Nephron progenitor cell (in vitro differentiated cells): ENCODE data around the gene MFNG.
A peak's percentile ranks its signal among the peaks of the same experiment; 100 is the strongest.

Experiments
- DNase-seq: peaks from one replicate; pipeline ENCODE4 v3.0.0; 2021
- H3K27ac Mint-ChIP-seq: 2 replicates; pipeline ENCODE4 v1.8.0; 2021; ENCODE audit warnings: mild to moderate bottlenecking, moderate library complexity, mixed read lengths
- H3K27me3 Mint-ChIP-seq: 2 replicates; pipeline ENCODE4 v1.8.0; 2021; ENCODE audit warnings: mild to moderate bottlenecking, low read depth, mixed read lengths; ENCODE audit not compliant: poor library complexity
- H3K36me3 Mint-ChIP-seq: 2 replicates; pipeline ENCODE4 v1.8.0; 2021; ENCODE audit warnings: low read depth, mixed read lengths
- H3K4me1 Mint-ChIP-seq: 2 replicates; pipeline ENCODE4 v1.8.0; 2021; ENCODE audit warnings: mixed read lengths
- H3K4me3 Mint-ChIP-seq: 2 replicates; pipeline ENCODE4 v1.8.0; 2021; ENCODE audit warnings: mild to moderate bottlenecking, moderate library complexity, mixed read lengths
- H3K9me3 Mint-ChIP-seq: 2 replicates; pipeline ENCODE4 v1.8.0; 2021; ENCODE audit warnings: mild to moderate bottlenecking, moderate library complexity, mixed read lengths
- TF ChIP-seq, protein P1 (sequence below): fragments of 200-600 bp; sonication (generic); IDR thresholded peaks from 2 replicates; pipeline ENCODE4 v1.5.0; 2021; ENCODE audit warnings: antibody characterized with exemption

Gene MFNG

DNA sequence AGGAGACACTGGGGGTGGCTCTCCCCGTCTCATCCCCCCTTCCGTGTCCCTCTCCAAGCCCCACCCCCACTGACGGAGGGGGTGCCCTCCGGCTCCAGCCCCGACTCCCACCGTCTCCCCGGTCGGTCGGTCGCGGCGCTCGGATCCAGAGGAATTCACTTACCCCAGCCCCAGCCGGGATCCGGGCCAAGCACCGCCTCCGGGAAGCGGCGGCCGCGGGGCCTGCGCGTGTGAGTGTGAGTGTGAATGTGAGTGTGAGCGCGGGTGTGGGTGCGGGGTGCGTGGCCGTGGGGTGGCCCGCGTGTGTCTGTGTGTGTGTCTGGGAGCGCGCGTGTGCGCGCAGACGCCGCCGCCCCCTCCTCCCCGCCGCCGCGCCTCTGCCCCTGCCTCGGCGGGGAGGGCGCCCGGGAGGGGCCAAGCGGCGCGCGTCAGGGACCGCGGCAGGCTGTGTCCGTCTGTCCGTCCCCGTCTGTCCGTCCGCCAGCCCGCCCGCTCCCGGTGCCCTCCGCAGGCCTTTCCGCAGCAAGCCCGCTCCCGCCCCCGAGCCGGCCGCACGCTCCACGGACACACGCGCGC lies 59.0 kb downstream of the MFNG start, which contains the start of gene ELFN2:
ELFN2 (minus strand) TSS at position 345 of the 576 bp plus-strand sequence. CDS start 51,945 bp downstream, outside the sequence.
- Mint-ChIP-seq H3K27me3 (peaks cover 86% of the 10 kb centered on the region), H3K4me1 (peaks cover 17% of the 10 kb centered on the region), H3K27ac (no peak within 1 kb of the TSS), H3K36me3 (no peaks in the 10 kb centered on the region), H3K9me3 (peaks cover 4% of the 10 kb centered on the region), H3K4me3 (peak within 1 kb of the TSS; percentile 61)
- DNase-seq: peak; percentile 59
- TF ChIP-seq, protein P1, sequence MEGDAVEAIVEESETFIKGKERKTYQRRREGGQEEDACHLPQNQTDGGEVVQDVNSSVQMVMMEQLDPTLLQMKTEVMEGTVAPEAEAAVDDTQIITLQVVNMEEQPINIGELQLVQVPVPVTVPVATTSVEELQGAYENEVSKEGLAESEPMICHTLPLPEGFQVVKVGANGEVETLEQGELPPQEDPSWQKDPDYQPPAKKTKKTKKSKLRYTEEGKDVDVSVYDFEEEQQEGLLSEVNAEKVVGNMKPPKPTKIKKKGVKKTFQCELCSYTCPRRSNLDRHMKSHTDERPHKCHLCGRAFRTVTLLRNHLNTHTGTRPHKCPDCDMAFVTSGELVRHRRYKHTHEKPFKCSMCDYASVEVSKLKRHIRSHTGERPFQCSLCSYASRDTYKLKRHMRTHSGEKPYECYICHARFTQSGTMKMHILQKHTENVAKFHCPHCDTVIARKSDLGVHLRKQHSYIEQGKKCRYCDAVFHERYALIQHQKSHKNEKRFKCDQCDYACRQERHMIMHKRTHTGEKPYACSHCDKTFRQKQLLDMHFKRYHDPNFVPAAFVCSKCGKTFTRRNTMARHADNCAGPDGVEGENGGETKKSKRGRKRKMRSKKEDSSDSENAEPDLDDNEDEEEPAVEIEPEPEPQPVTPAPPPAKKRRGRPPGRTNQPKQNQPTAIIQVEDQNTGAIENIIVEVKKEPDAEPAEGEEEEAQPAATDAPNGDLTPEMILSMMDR: no peak

DNA sequence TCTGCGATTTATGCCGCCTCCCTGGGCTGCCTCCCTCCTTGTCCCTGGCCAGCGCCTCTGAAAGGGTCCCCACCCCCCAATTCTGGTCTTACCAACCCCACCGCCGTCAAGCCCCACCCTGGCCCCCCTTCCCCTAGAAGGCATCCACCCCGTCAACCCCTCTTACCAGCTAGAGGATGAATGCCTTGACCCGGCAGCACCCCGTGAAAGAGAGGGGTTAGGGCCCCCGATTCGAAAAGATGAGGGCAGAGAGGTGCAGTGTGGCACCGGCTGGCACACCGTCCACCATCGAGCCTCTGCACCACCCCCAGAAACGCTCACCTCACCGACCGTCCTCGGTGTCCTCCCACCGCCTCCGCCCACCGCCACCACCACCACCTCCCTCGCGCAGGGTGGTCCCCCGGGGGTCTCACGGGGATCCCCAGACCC lies 59.5 kb downstream of the MFNG start:
- H3K27me3 Mint-ChIP-seq: peaks cover 91% of the 10 kb centered on the region

DNA sequence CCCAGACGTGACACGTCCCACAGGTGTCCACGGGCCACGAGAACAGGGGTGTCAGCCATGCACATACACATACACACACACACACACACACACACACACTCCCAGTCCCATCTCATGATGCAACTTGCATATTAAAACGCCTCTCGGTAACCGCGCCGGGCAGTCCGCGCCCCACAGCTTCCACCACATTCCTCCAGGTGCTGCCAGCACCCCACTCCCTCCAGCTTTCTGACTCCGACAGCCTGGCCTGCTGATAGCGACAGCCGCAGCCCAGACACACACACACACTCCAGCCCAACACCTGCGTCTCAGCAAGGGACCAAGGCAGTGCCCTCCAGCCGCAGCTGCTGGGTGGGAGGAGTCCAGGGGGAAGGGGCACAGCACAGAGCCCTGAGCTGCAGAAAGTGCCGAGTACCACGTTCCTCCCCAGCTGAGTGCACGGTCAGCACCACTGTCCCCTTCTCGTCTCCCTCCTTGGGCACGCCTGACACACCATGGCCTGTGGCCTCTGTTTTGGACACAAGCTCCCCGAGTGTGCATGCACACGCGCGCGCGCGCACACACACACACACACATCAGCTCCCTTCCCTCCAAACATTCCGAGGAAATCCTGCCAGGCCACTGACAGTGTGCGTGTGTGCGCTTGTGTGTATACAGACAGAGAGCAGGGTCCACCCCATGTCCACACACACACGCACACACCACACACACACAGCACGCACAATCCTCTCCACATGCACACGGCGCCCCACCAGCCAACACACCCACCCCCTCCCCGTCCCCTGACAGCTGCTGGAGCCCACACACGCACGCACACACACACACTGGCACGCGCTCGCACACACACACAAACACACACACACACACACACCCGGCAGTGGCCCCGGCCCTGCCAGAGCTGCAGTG lies 60.1 kb downstream of the MFNG start:
- H3K4me3 Mint-ChIP-seq: peak overlapping the region; percentile 61
- peak; percentile 32 for DNase-seq
- no peaks in the 10 kb centered on the region for H3K36me3 Mint-ChIP-seq
- no peak overlapping the region for H3K27ac Mint-ChIP-seq
- no peaks in the 10 kb centered on the region for H3K9me3 Mint-ChIP-seq
- TF ChIP-seq, protein P1: no peak
- H3K4me1 Mint-ChIP-seq: peaks cover 10% of the 10 kb centered on the region
- peaks cover 98% of the 10 kb centered on the region for H3K27me3 Mint-ChIP-seq

More for the DNA sequence above, 59.5 kb downstream of the MFNG start:
- no peak overlapping the region for H3K27ac Mint-ChIP-seq
- H3K4me1 Mint-ChIP-seq: peaks cover 12% of the 10 kb centered on the region
- no peaks in the 10 kb centered on the region for H3K36me3 Mint-ChIP-seq
- H3K4me3 Mint-ChIP-seq: peak overlapping the region; percentile 61
- TF ChIP-seq, protein P1: no peak
- H3K9me3 Mint-ChIP-seq: no peaks in the 10 kb centered on the region
- no peak for DNase-seq

DNA sequence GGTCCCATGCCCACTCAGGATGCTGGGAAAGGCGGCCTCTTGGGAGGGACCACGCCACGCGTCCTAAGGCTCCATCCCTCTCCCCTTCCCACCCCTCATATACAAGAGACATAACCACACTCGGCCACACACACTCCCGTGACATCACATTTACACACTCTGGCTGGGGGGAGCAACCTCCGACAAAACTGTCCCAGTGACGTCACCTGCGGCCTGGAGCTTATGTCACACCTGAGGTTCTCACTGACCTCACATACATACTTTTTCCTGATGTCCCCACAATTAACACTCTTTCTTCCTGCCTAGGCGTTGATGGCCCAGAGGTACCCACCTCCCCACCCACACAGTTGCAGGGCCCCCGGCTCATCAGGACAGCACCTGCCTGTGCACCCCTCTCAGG lies 60.8 kb downstream of the MFNG start:
- Mint-ChIP-seq H3K4me3 (peak overlapping the region; percentile 61), H3K27ac (no peak overlapping the region), H3K36me3 (no peaks in the 10 kb centered on the region), H3K4me1 (peaks cover 13% of the 10 kb centered on the region), H3K27me3 (peaks cover 98% of the 10 kb centered on the region), H3K9me3 (no peaks in the 10 kb centered on the region)
- DNase-seq: no peak
- TF ChIP-seq, protein P1: no peak

DNA sequence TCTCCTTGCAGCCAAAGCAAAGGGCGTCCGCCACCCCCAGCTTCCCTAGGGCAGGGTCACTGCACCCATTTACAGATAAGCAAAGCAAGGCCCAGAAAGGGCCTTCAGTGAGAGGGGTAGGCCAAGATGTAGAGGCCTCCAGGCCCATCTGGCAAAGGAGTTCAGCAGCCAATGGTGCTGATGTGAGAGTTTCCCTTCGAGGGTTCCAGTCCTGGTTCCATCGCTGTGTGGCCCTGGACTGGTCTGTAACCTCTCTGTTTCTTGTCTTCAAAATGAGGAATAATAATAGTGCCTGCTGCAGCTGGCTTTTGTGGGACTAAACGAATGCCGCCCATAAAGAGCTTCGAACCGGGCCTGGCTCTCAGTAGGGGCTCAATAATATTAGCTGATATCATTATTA lies 62.9 kb downstream of the MFNG start:
- TF ChIP-seq, protein P1: no peak
- DNase-seq: no peak
- no peak overlapping the region for H3K27ac Mint-ChIP-seq
- peaks cover 25% of the 10 kb centered on the region for H3K4me1 Mint-ChIP-seq
- no peaks in the 10 kb centered on the region for H3K36me3 Mint-ChIP-seq
- H3K9me3 Mint-ChIP-seq: no peaks in the 10 kb centered on the region
- H3K4me3 Mint-ChIP-seq: no peak overlapping the region
- H3K27me3 Mint-ChIP-seq: peaks cover 98% of the 10 kb centered on the region
